Keratinocyte (primary cell): Measurements from ENCODE around the gene RAI14. TPM values are rescaled to one million over a fixed set of nuclear protein-coding genes. Genes with fewer than 3 reads are reported as not detected.
"Not testable (repeated sequence)": the region's sequence is repeated elsewhere in the genome, so short reads cannot be mapped to it uniquely, and the experiment has no call there.

ENCODE experiments used
- DNase-seq: peaks from one replicate; pipeline ENCODE4 v3.0.0-alpha.2; 2011; ENCODE audit warnings: low read depth, missing footprints, low spot score
- FAIRE-seq: peaks from 2 replicates; lab custom pipeline; 2011; peaks lifted over from hg19 to GRCh38; lab: Jason Lieb, UNC
- H2AFZ ChIP-seq: 2 replicates; pipeline ENCODE4 v1.6.0; 2012; ENCODE audit warnings: low read length, control low read depth, inconsistent platforms; ENCODE audit not compliant: control insufficient read depth
- H3K27ac ChIP-seq: 2 replicates; pipeline ENCODE4 v1.5.1; 2011; ENCODE audit warnings: low read length; ENCODE audit not compliant: control insufficient read depth, insufficient read depth
- H3K27me3 ChIP-seq: 3 replicates; pipeline ENCODE4 v1.6.0; 2011; ENCODE audit warnings: low read length; ENCODE audit not compliant: control insufficient read depth, insufficient read depth; ENCODE audit errors: extremely low read depth
- H3K36me3 ChIP-seq, 2 experiments: 2 replicates in 1 of 2; 3 replicates in 1 of 2; pipeline ENCODE4 v1.5.1; 2011; ENCODE audit warnings: low read length in 2 of 2, mild to moderate bottlenecking in 1 of 2; ENCODE audit not compliant: control insufficient read depth in 2 of 2, insufficient read depth in 2 of 2; ENCODE audit errors: extremely low read depth in 1 of 2
- H3K4me1 ChIP-seq: 3 replicates; pipeline ENCODE4 v1.5.1; 2011; ENCODE audit warnings: low read length; ENCODE audit not compliant: control insufficient read depth, insufficient read depth; ENCODE audit errors: extremely low read depth
- H3K4me2 ChIP-seq: 3 replicates; pipeline ENCODE4 v1.6.0; 2011; ENCODE audit warnings: low read depth, low read length; ENCODE audit not compliant: control insufficient read depth, insufficient read depth; ENCODE audit errors: extremely low read depth
- H3K4me3 ChIP-seq, 3 experiments: fragments of 200-600 bp in 1 of 3; sonication (generic) in 1 of 3; 2 replicates in 2 of 3; 3 replicates in 1 of 3; pipeline ENCODE4 v1.5.1; 2011 to 2016; ENCODE audit warnings: low read length in 3 of 3, mild to moderate bottlenecking in 3 of 3, control low read depth in 2 of 3, inconsistent platforms in 1 of 3, low read depth in 1 of 3, mixed read lengths in 1 of 3, mixed run types in 1 of 3, moderate library complexity in 1 of 3; ENCODE audit not compliant: control insufficient read depth in 2 of 3, insufficient read depth in 2 of 3; ENCODE audit errors: extremely low read depth in 1 of 3
- H3K79me2 ChIP-seq: 2 replicates; pipeline ENCODE4 v1.6.0; 2012; ENCODE audit warnings: low read length; ENCODE audit not compliant: control insufficient read depth, insufficient read depth
- H3K9ac ChIP-seq: 3 replicates; pipeline ENCODE4 v1.6.0; 2011; ENCODE audit warnings: low read length; ENCODE audit not compliant: control insufficient read depth, insufficient read depth; ENCODE audit errors: extremely low read depth
- H3K9me1 ChIP-seq: 3 replicates; pipeline ENCODE4 v1.6.0; 2011; ENCODE audit warnings: low read length; ENCODE audit not compliant: control insufficient read depth, insufficient read depth; ENCODE audit errors: extremely low read depth
- H3K9me3 ChIP-seq: 2 replicates; pipeline ENCODE4 v1.5.1; 2012; ENCODE audit warnings: low read depth, low read length; ENCODE audit not compliant: control insufficient read depth
- H4K20me1 ChIP-seq: 3 replicates; pipeline ENCODE4 v1.6.0; 2011; ENCODE audit warnings: low read length; ENCODE audit not compliant: control insufficient read depth, insufficient read depth; ENCODE audit errors: extremely low read depth
- EZH2 ChIP-seq: IDR thresholded peaks from one replicate; pipeline ENCODE4 v1.6.1; 2012; ENCODE audit warnings: inconsistent platforms, mild to moderate bottlenecking, low read length, moderate library complexity
- dilution Hi-C: fragments of 300-500 bp; cut with MboI; formaldehyde crosslinking; loops from one replicate; pipeline ENCODE4 v1.7.0; 2020; ENCODE audit warnings: low sequenced_read_pairs; ENCODE audit not compliant: extremely low pct_ligation_motif_present
- polyA plus RNA-seq, 5 experiments: library from polyadenylated mRNA; depleted of rRNA in 3 of 5; stranded (reverse) in 3 of 5; stranded (forward) in 1 of 5; unstranded in 1 of 5; fragments of >200 nt; gene quantifications; 1 replicate in 1 of 5; 2 replicates in 3 of 5; 3 replicates in 1 of 5; pipeline versions ENCODE4 v1.2.1 to v1.2.3, GENCODE V29; 2011 to 2012; ENCODE audit warnings: missing spikeins in 2 of 5, low read depth in 1 of 5, low replicate concordance in 1 of 5
- TF ChIP-seq, protein P1 (sequence below), 3 experiments: IDR thresholded peaks in 1 of 3; conservative IDR thresholded peaks in 1 of 3; optimal IDR thresholded peaks in 1 of 3; 2 replicates in 2 of 3; 3 replicates in 1 of 3; pipeline versions ENCODE3 to v1.5.1; 2011; ENCODE audit warnings: low read length in 3 of 3, mild to moderate bottlenecking in 3 of 3, moderate library complexity in 2 of 3, control low read depth in 1 of 3, inconsistent platforms in 1 of 3; ENCODE audit not compliant: insufficient read depth in 2 of 3; ENCODE audit errors: extremely low read depth in 1 of 3

The RAI14 gene
- polyA plus RNA-seq, 1 donor (not counting 4 experiments of a cell fraction or from before 2014, with no cell fraction given) = 31.4 TPM

DNA sequence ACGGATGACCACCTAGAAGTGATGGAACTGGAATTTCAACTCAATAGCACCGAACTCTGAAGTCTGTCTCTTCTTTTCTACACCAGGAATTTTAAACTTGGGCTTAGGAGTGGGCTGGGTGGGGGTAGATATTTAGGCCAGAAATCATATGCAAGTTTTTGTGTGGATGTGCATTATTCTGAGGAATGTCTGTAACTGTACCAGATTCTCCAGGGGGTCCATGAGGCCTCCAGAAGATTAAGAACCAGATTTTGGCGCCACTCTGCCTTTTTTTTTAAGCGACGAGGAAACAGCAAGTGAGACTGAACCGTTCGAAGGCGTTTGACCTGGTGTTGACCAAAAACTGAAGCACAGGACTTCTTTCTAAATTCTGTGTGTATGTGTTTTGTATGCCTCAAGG is 94.1 kb downstream of the RAI14 start:
- TF ChIP-seq, protein P1, sequence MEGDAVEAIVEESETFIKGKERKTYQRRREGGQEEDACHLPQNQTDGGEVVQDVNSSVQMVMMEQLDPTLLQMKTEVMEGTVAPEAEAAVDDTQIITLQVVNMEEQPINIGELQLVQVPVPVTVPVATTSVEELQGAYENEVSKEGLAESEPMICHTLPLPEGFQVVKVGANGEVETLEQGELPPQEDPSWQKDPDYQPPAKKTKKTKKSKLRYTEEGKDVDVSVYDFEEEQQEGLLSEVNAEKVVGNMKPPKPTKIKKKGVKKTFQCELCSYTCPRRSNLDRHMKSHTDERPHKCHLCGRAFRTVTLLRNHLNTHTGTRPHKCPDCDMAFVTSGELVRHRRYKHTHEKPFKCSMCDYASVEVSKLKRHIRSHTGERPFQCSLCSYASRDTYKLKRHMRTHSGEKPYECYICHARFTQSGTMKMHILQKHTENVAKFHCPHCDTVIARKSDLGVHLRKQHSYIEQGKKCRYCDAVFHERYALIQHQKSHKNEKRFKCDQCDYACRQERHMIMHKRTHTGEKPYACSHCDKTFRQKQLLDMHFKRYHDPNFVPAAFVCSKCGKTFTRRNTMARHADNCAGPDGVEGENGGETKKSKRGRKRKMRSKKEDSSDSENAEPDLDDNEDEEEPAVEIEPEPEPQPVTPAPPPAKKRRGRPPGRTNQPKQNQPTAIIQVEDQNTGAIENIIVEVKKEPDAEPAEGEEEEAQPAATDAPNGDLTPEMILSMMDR (optimal IDR thresholded peaks at IDR 0.05 in 1 of 3, IDR thresholded peaks at IDR 0.05 in 1 of 3, conservative IDR thresholded peaks at IDR 0.05 in 1 of 3; ENCODE audit: extremely low read depth in 1 of 3, insufficient read depth in 2 of 3, low read length in 3 of 3) = no peak
- no peak for TF ChIP-seq EZH2
- Histone ChIP-seq H3K27ac (no peak overlapping the region), H3K9ac (no peak overlapping the region), H3K9me3 (no peaks in the 10 kb centered on the region), H3K36me3 (no peaks in the 10 kb centered on the region), H4K20me1 (no peaks in the 10 kb centered on the region), H2AFZ (no peak overlapping the region), H3K9me1 (no peaks in the 10 kb centered on the region), H3K79me2 (no peaks in the 10 kb centered on the region), H3K4me1 (peaks cover 4% of the 10 kb centered on the region), H3K4me3 (no peak overlapping the region), H3K27me3 (no peaks in the 10 kb centered on the region), H3K4me2 (no peak overlapping the region)
- dilution Hi-C loops = no loop called here
- DNase-seq (no peak), FAIRE-seq (no peak)

DNA sequence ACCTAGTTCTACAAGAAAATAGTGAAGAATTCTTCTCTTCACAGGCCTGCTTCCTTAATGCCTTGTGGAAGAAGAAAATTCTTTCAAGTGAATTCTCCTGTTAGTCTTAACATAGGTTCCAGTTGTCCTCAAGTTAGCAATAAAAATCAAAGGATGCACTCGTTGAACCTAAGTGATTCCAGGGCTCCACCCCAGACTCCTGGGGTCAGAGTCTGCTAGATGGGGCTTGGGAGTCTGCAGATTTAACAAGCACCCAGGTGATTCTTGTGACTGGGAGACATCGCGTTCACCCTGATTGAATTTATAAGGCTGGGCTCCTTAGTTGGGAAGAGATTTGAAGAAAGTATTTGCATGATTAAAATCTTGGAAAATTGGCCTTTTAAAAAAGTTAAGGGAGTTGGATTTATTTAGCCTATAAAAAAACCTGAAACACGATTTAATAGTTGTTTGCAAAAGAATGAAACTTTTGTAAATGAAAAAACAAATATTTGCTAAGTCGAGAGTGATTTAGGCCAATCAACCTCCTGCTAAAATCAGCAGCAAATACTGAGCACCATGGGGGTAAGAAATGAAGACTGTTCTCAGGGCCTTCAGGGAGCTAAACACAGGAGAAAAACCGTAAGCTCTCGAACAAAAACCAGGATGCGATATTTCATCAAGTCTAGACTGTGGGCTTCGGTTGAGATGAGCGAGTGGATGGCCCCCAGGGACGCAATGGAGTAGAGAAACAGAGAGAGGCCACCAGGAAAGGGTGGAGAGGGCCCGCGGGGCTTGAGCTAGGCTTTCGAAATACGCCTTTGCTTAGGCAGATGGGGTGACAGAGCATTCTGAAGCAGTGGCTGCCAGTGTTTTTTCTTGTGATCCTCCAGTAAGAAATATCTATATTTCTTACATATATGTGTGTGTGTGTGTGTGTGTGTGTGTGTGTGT is 95.9 kb downstream of the RAI14 start:
- H3K9ac ChIP-seq = no peak overlapping the region
- FAIRE-seq = no peak
- no peak overlapping the region for H3K4me3 ChIP-seq
- H2AFZ ChIP-seq = no peak overlapping the region
- H3K4me2 ChIP-seq = no peak overlapping the region
- H3K79me2 ChIP-seq = no peaks in the 10 kb centered on the region
- no peak for DNase-seq
- no peak overlapping the region for H3K27ac ChIP-seq
- H3K9me1 ChIP-seq = no peaks in the 10 kb centered on the region
- H3K4me1 ChIP-seq = peaks cover 4% of the 10 kb centered on the region
- no peaks in the 10 kb centered on the region for H3K9me3 ChIP-seq
- no peaks in the 10 kb centered on the region for H4K20me1 ChIP-seq
- dilution Hi-C loops = no loop called here
- H3K36me3 ChIP-seq = no peaks in the 10 kb centered on the region
- H3K27me3 ChIP-seq = no peaks in the 10 kb centered on the region
- no peak for TF ChIP-seq EZH2
- TF ChIP-seq, protein P1 (optimal IDR thresholded peaks at IDR 0.05 in 1 of 3, IDR thresholded peaks at IDR 0.05 in 1 of 3, conservative IDR thresholded peaks at IDR 0.05 in 1 of 3; ENCODE audit: extremely low read depth in 1 of 3, insufficient read depth in 2 of 3, low read length in 3 of 3) = no peak

DNA sequence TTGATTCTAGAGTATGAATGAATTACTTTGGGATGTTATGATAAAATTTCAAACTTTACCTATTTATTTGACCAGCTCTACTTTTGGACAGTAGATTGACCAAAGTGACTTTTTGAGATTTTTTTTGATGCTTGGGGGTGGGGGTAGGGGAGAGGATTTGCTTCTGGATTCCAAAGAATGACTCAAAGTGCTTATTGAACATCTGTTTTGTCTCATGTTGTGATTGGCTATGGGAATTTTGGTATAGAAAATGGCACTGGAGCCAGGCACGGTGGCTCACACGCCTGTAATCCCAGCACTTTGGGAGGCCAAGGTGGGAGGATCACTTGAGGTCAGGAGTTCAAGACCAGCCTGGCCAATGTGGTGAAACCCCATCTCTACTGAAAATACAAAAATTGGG is 97.1 kb downstream of the RAI14 start:
- FAIRE-seq, H3K36me3 ChIP-seq, H4K20me1 ChIP-seq, H3K27ac ChIP-seq, H3K4me2 ChIP-seq, H3K9me1 ChIP-seq, H3K4me3 ChIP-seq, H3K9me3 ChIP-seq, H3K4me1 ChIP-seq, dilution Hi-C loops, H3K27me3 ChIP-seq, DNase-seq, H2AFZ ChIP-seq, H3K79me2 ChIP-seq, H3K9ac ChIP-seq: not testable (repeated sequence)
